ENCODE data around the gene FADS2. TPM values are rescaled to one million over a fixed set of nuclear protein-coding genes. Genes with fewer than 3 reads are reported as not detected.
A peak's percentile ranks its signal among the peaks of the same experiment; 100 is the strongest.

The FADS2 gene
- total and polyA plus RNA-seq, 2 of the 13 experiments (the other 11 are each of a cell fraction or from before 2014, with no cell fraction given) = 90.1 to 124 TPM

DNA sequence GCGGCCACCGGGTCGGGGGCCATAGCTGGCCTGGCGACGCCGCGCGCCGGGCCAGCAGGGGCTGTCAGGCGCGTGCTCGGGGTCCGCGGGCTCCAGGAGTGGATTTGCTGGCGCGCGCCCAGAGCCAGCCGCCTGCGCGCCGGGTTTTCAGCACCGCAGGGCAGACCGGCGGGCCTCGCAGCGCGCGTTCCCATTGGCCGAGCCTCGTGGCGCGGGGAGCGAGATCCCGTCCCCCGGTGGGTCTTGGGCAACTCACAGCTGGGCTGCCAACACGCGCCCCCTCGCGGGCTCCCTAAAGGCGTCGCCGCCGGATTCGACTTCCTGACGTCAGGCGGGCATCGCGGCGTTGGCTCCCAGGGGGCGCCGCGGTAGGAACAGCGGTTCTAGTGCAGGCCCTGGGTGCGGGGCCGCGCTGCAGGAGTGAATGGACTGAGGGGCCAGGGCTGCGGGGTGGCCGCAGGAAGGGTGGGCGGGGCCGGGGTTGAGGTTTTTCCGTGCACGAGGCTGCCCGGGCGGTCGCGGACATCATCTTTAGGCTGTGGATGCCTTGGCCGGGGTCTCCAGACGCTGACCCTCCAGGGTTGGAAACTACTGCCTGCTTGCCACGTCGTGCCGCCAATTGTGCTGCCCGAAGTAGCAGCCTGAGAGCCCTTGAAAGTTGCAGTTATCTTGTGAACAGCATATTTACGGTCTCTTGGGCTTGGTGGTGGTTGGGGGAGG lies 11.2 kb upstream of the FADS2 start, which contains the start of gene FADS1 (continued):
- TF ChIP-seq, protein P1, sequence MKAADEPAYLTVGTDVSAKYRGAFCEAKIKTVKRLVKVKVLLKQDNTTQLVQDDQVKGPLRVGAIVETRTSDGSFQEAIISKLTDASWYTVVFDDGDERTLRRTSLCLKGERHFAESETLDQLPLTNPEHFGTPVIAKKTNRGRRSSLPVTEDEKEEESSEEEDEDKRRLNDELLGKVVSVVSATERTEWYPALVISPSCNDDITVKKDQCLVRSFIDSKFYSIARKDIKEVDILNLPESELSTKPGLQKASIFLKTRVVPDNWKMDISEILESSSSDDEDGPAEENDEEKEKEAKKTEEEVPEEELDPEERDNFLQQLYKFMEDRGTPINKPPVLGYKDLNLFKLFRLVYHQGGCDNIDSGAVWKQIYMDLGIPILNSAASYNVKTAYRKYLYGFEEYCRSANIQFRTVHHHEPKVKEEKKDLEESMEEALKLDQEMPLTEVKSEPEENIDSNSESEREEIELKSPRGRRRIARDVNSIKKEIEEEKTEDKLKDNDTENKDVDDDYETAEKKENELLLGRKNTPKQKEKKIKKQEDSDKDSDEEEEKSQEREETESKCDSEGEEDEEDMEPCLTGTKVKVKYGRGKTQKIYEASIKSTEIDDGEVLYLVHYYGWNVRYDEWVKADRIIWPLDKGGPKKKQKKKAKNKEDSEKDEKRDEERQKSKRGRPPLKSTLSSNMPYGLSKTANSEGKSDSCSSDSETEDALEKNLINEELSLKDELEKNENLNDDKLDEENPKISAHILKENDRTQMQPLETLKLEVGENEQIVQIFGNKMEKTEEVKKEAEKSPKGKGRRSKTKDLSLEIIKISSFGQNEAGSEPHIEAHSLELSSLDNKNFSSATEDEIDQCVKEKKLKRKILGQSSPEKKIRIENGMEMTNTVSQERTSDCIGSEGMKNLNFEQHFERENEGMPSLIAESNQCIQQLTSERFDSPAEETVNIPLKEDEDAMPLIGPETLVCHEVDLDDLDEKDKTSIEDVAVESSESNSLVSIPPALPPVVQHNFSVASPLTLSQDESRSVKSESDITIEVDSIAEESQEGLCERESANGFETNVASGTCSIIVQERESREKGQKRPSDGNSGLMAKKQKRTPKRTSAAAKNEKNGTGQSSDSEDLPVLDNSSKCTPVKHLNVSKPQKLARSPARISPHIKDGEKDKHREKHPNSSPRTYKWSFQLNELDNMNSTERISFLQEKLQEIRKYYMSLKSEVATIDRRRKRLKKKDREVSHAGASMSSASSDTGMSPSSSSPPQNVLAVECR (CRISPR knock-in tag; IDR thresholded peaks at IDR 0.05; ENCODE audit: borderline replicate concordance) = peak; percentile 89
- TF ChIP-seq ZNF510 (CRISPR knock-in tag; IDR thresholded peaks at IDR 0.05; ENCODE audit: low read depth) (peak; percentile 48; the same call in 1 of the 2 replicates), FOXM1 (CRISPR knock-in tag; IDR thresholded peaks at IDR 0.05) (no peak), RBFOX2 (IDR thresholded peaks at IDR 0.05; ENCODE audit: low read depth, low read length) (peak; percentile 86), ZNF547 (CRISPR knock-in tag; IDR thresholded peaks at IDR 0.05) (peak; percentile 83), KAT2B (IDR thresholded peaks at IDR 0.05; ENCODE audit: borderline replicate concordance, low read depth, low read length) (no peak), ZEB1 (IDR thresholded peaks at IDR 0.05; ENCODE audit: insufficient replicate concordance, low read depth) (no peak), ZBTB37 (CRISPR knock-in tag; IDR thresholded peaks at IDR 0.05) (no peak), MTF1 (CRISPR knock-in tag; IDR thresholded peaks at IDR 0.05) (no peak), SALL1 (CRISPR knock-in tag; IDR thresholded peaks at IDR 0.05) (peak; percentile 84)
- TF ChIP-seq, protein P2, sequence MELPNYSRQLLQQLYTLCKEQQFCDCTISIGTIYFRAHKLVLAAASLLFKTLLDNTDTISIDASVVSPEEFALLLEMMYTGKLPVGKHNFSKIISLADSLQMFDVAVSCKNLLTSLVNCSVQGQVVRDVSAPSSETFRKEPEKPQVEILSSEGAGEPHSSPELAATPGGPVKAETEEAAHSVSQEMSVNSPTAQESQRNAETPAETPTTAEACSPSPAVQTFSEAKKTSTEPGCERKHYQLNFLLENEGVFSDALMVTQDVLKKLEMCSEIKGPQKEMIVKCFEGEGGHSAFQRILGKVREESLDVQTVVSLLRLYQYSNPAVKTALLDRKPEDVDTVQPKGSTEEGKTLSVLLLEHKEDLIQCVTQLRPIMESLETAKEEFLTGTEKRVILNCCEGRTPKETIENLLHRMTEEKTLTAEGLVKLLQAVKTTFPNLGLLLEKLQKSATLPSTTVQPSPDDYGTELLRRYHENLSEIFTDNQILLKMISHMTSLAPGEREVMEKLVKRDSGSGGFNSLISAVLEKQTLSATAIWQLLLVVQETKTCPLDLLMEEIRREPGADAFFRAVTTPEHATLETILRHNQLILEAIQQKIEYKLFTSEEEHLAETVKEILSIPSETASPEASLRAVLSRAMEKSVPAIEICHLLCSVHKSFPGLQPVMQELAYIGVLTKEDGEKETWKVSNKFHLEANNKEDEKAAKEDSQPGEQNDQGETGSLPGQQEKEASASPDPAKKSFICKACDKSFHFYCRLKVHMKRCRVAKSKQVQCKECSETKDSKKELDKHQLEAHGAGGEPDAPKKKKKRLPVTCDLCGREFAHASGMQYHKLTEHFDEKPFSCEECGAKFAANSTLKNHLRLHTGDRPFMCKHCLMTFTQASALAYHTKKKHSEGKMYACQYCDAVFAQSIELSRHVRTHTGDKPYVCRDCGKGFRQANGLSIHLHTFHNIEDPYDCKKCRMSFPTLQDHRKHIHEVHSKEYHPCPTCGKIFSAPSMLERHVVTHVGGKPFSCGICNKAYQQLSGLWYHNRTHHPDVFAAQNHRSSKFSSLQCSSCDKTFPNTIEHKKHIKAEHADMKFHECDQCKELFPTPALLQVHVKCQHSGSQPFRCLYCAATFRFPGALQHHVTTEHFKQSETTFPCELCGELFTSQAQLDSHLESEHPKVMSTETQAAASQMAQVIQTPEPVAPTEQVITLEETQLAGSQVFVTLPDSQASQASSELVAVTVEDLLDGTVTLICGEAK (IDR thresholded peaks at IDR 0.05) = no peak
- TF ChIP-seq, protein P2 (CRISPR knock-in tag; IDR thresholded peaks at IDR 0.05) = peak; percentile 77; the same call in 1 of the 2 replicates

Measured in HepG2 (cell line).